8988T (cell line): Measurements from ENCODE around the gene ZNF319.
"Not testable (repeated sequence)": the region's sequence is repeated elsewhere in the genome, so short reads cannot be mapped to it uniquely, and the experiment has no call there.

ENCODE experiments used
- DNase-seq: peaks from one replicate; pipeline ENCODE4 v3.0.0; 2011

ZNF319 gene

DNA sequence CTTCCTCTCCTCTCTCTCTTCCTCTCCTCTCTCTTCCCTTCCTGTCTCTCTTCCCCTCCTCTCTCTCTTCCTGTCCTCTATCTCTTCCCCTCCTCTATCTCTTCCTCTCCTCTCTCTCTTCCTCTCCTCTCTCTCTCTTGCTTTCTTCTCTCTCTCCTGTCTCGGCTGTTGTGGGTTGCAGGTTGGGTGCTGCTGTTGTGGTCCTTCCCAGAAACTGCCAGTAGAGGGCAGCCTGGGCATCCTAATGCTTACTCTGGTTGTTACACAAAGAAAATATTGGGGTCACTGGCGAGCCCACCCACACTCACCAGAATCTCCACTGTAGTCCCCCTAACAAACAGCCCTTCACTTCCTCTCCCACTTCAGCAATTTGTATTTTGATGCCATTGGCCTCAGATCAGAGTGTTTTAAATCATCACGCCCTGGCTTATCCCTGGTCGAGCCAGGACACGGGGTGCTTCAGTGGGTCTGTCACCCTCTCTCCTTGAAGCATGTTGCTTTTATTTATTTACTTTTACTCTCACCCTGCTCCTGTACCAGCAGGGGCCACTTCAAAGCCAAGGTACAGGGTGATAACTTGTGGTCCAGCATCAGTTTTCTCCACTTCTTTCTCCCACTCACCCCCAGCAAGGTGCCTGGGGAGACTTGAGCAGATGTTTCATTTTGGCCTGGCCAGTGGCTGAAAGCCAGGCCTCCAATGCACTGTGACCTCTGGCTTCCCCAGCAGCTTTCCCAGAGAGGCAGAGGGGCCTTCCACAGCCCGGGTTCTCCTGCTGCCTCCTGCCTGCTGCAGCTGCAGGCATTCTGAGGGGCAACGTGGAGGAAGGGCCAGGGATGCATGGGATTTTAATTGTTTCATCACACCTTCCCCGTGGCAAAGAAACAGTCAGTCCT, 20.4 kb upstream of the ZNF319 start:
- peak; percentile 80 for DNase-seq

DNA sequence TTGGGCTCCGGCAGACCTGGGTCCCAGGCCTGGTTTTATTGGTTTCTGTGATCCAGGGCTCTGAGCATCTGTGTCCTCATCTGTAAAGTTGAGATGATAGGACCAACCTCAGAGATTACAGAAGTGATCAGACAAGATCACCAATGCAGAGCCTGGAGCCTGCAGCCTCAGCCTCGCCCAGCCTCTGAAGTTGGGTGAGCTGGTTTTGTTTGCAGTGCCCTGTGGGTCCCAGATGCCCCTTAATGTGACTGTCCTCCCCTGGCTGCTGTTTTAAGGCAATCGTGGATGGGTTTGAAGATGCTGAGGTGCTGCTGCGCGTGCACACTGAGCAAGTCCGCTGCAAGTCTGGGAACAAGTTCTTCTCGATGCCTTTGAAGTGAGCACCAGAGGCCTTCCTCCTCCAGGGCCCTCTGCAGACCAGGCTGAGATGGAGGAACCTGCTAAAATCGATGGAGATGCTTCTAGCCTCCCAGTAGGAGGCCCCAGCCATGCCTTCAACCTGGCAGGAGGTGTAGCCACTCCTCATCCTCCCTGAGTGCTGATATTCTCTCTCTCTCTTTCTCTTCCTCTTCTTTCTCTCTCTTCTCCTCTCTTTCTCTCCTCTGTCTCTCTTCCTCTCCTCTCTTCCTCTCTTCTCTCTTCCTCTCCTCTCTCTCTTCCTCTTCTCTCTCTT, 19.5 kb upstream of the ZNF319 start:
- no peak for DNase-seq

DNA sequence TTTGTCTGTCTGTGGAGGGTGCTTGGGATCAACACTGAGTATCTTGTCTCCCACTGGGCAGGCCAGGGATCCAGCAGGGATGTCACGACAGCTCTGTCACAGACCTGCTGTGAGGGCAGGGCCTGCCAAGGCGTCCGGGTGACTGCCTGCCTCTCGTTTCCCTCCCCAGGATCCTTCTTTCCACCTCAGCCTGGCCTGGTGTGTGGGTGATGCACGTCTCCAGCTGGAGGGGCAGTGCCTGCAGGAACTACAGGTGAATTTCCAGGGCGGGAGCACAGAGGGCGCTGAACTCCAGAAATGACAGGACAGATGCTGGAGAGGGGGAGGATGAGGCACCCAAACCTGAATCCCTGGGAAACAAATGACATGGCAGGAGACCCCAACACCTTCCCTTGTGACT, 18.3 kb upstream of the ZNF319 start:
- peak; percentile 71 for DNase-seq

DNA sequence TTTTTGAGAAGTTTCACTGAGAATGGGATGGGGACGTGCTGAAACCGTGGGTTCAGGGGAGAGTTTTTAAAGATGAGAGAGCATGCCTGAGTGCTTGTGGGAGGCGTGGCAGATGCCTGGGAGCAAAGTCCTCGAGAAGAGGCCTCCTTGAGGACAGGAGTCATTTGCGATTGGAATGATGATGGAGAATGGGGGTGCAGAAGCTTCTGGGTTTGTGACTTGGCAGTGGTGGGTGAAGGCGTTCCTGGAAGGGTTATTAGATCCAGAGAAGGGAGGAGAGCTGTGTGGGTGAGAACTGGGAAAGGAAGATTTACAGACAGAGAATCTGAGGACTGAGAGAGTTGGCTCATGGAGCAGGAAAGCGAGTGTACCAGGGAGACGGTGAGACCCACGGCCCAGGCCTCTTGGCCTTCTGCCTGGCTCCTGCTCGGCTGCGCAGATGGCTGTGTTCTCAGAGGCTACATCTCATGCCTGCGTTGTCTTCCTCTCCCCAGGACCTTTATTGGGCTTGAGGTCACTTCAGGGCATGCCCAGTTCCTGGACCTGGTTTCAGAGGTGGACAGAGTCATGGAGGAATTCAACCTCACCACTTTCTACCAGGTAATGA, 16.5 kb upstream of the ZNF319 start:
- DNase-seq, result no peak

DNA sequence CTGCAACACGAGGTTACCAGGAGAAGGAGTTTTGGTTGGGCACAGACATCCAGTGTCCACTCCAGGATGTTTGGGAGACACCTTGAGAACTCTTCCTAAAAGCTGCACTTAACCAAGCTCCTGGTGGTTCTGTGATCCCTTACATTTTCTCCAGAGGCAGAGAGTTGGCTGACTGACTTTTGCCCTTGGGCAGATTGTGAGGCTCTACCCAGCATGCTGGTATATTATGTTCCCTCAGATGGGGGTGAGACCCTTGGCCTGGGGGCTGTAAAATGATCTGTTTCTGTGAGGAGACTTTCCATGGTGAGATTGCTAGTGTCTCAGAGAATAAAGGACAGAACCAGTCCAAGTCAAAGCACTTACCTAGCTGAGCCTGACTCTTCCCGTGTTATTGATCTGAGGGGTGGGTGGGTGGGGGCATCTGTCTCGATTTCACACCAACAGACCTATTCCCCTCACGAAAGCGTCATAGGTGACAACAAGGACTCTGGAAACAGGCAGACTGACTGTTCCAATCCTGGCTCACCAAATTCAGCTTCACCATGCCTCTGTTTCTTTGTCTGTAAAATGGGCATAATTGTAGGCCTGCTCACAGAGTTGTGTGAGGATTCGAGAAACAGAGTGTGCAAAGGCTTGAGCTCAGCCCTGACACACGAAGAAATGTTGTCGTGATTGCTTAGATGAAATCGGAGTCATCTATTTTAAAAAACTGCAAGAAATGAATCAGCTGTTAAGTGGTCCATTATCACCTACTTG, 12.9 kb upstream of the ZNF319 start:
- DNase-seq, result no peak

DNA sequence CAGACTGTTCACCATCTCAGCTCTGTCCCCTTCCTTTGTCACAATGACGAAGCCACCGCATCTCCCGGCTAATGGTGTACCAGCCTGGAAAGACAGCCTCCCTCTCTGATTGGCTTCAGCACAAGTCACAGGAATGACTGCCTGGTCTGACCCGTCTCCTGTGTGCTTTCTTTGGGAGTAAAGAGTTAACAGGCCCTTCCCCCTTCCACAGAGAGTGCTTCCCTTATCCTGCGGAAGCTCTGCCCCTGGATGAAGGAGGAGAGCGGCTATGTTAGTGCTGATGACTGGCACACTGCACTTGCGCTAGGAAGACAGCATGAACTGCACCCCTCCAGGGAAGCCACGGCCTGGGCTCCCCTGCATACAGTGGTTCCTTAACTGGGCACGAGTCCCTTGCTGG, 12.0 kb upstream of the ZNF319 start:
- DNase-seq, result no peak

DNA sequence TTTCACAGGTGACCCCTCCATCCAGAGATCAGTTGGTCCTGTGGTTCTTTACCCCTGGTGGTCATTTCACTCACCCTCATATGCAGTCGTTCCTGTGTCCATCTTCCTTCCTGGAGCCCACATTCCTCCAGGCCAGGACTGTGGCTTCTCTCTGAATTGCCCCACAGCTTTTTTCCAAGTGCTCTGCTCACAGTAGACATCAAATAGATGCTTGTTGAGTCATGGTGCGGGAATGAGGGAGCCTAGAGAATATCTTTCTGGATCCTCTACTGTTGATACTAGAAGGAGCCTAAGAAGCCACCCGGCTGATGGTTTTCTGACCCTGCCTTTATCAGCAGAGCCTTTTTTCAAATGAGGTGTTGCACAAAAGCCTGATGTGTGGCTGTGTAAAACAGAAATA, 11.2 kb upstream of the ZNF319 start:
- peak; percentile 17 for DNase-seq

DNA sequence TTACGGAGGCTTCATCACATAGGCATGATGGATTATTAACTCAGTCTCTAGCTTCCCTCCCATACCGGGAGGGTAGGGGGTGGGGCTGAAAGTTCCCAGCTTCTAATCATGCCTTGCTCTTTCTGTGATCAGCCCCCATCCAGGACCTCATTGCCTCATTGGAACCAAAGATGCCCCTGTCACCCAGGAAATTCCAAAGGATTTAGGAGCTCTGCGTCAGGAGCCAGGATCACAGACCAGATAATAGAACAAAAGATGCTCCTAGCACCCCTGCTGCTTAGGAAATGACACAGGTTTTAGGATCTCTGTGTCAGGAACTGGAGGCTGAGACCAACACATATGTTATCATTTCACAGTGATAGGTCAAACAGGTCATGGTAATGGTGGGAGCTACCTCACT, 10.4 kb upstream of the ZNF319 start:
- no peak for DNase-seq

DNA sequence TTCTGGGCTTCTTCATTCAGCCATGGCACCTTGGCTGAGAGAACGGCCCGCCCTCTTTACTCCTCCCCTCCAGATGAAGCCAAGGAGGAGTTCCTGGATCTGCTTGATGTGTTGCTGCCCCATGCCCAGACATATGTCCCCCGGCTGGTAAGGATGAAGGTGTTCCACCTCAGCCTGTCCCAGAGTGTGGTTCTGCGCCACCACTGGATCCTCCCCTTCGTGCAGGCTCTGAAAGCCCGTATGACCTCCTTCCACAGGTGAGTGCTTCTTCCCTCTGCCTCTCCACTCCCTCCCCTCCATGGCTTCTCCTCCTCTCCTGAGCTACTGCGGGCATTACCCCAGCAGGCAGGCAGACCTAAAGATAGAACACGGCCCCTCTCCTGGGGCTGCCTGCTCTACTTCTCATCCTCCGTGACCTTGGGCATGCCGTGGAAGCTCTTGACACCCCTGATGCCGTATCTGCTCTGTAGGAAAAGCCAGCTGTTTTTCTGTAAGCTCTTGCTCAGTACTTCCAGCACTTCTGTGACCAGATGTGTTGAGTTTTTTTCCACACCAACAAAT, 9.5 kb upstream of the ZNF319 start:
- DNase-seq, result no peak

DNA sequence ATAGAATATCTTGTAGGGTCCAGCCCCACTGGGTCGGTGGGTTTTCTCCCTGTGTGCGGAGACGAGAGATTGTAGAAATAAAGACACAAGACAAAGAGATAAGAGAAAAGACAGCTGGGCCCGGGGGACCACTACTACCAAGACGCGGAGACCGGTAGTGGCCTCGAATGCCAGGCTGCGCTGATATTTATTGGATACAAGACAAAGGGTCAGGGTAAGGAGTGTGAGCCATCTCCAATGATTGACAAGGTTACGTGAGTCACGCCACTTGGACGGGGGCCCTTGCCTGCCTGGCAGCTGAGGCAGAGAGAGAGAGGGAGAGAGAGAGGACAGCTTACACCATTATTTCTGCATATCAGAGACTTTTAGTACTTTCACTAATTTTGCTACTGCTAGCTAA, 4.3 kb upstream of the ZNF319 start:
- not testable (repeated sequence) for DNase-seq

DNA sequence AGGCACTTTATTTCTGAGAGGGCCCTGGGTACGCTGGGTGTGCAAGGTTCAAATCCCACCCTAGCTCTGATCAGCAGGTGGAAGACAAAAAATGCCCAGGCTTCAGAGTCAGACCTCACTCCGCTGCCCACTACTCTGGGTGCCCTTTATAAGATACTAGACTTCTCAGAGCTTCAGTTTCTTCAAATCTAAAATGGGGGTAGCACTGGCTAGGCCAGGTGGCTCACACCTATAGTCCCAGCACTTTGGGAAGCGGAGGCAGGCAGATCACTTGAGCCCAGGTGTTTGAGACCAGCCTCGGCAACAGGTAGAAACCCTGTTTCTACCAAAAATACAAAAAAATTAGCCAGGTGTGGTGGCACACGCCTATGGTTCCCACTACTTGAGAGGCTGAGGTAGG, 2.5 kb upstream of the ZNF319 start:
- no peak for DNase-seq

DNA sequence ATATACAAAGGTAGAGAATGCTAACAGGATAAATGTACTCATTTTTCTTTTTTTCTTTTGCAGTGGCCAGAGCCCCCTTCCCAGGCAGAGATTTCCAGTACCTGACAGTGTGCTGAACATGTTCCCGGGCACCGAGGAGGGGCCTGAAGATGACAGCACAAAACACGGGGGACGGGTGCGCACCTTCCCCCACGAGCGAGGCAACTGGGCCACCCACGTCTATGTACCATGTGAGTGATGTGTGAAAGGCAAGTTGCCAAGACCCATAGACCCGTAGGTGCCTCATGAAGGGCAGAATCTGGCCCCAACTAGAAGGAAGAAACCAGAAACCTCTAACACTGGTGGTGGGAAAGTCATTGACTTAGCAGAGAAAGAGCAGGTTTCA, 1.9 kb upstream of the ZNF319 start:
- no peak for DNase-seq

DNA sequence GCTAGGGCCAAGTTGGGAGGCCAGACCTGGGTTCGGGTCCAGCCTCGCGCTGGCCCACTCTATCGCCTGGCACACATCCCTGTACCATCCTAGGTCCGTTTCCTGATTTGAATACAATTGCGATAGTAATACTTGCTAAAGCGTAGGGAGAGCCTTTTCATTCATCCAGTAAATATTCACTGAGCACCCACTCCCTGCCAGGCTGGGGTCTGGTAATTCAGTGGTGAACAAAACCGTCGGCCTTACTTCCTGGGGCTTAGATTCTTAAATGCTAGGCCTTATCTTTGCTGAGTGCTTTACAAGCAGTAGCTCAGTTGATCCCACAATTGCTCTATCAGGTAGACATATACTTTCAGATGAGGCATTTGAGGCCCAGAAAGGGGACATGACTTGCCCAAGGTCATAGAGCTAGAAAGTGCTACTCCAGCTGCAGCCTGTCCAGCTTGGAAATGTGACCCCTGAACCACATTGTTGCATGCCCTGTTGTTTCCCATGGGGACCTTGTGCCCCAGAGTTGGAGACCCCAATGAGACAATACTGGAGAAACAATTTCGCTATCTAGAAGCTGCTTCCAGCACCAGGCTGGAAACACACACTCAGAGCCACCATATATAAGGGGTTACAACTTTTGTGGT, 1.4 kb upstream of the ZNF319 start:
- no peak for DNase-seq

DNA sequence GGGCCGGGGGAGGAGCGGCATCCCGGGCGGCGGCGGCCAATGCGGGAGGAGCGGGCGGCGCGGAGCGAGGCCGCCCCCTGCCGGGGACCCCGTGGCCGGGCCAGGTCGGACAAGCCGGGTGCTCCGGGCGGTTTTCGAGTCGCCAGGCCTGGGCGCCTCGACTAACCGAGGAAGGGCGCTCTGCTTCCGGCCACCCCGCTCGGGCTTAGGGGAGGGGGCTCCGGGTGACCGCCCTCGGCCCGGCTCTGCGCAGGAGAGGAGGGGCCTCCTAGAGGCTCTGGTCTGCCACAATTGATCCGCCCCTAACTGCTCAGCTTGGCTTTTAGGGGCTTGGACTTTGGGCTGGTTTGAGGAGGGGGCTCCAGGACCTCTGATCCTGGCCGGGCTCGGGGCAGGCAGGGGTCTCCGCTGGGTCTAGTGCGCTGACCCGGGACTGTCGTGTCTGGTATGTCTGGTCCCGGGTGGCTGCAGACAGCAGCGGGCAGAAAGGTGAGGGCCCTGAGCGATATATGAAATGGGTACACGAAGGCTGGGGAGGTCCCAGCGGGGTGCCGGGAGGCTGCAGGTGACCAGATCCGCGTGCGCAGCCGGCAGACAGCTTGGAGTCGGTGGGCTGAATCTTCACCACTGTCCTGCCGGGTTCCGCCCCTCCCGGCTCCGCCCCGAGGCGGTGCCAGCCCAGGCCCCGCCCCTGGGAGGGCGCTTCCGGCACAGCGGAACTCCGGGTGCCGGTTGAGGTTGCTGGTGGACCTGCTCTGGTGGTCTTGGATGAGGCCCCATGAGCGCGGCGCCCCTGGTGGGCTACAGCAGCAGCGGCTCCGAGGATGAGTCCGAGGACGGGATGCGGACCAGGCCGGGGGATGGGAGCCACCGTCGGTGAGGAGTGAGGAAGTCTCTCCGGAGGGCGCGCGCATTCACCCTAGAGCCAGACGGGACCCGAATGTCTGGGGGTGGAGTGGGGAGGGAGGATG, 519 bp upstream of the ZNF319 start, which contains the start of gene USB1:
Gene USB1, plus strand, starts transcription at position 702 of the 971 bp plus-strand sequence. Its CDS starts 77 bp downstream, at position 779.
- peak; percentile 100 for DNase-seq

DNA sequence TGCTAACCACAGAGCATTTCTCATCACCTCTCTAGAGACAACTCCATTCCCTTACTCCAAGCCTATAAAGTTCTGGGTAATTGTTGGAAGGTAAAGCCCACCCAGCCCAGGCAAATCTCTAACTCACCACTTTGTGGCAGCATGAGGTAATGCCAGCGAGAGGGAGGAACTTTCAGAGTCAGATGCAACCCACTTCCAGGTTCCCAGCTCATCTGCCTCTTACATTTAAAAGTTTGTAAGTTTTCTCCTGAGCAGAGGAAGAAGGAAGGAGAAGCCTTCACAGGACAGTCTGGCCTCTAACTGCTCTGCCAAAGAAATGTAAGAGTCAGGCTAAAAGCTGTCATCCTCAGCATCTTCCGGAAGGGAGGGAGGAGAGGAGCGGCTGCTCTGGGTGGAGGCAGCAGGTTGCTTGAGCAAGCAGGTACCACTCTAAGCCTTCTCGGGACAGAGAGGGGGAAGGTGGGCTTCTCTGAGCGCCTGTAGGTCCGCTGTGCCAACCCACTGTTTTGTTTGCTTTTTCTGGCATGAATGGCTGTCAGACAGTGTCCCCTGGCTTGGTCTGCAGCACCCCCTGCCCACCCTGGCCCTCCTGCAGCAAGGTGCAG, 1.0 kb downstream of the ZNF319 start:
- DNase-seq, result peak; percentile 73

DNA sequence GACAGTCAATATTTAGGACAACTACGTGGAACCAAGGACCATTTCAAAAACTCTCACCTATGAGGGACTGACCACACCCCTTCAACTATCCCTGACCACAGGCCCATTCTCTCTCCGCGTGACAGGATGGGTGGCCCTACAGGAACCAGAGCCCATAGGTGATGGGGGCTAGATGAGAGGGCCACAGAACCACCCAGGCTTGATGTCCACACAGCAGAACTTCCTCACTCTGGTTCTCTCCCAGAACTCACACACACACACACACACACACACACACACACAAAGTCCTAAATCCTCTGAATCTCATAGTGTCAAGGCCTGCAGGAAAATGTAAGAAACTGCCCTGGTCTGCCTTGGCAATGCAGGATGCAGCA, 1.5 kb downstream of the ZNF319 start:
- peak; percentile 35 for DNase-seq

DNA sequence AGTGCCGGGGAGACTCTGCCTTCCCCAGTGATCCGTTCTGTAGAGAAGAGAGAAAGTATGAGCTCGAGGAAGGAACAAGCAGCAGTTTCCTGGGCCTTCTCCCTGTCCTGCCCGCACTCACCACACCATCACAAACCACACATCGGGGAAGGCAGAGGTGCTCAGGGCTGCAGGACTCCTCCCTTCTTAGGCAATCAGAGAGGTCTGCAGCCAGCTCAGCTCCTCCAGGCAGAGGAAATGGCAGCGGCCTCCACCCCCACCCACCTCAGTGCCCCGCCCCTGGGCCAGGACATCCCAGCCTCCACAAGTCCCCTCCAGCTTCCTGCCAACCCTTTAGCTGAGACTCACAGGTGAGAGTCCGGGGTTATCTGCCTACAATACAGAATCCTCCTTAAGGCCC, 2.0 kb downstream of the ZNF319 start:
- DNase-seq, result peak; percentile 75

DNA sequence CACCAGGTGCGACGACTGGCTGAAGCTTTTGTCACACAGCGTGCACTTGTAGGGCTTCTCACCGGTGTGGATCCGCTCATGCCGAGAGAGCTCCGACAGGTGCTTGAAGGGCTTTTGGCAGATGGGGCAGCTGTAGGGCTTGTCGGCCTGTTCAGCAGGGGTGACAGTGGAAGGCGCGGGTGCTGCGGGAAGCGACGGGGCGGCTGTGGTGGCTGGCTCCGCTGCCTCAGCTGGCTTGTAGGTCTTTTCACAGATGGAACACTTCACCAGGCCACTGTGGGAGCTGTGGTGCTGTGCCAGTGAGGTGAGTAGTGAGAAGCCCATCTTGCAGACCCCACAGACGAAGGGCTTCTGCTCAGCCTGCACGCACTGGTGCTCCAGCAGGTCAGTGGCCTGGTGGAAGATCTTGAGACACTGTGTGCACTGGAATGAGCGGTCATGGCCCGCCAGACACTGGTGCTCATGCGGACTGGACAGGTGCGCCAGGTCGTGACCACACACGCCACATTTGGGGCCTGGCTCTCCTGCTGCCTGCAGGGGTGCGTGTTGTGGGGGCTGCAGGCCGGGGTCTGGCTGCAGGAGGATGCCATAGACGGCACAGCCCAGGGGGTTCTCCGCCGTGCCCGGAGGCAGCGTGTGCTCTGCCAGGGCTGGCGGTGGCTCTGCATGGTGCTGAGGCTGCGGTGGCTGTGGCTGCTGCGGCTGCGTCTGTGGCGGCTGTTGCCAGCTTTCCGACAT, 2.8 kb downstream of the ZNF319 start:
- DNase-seq, result no peak

DNA sequence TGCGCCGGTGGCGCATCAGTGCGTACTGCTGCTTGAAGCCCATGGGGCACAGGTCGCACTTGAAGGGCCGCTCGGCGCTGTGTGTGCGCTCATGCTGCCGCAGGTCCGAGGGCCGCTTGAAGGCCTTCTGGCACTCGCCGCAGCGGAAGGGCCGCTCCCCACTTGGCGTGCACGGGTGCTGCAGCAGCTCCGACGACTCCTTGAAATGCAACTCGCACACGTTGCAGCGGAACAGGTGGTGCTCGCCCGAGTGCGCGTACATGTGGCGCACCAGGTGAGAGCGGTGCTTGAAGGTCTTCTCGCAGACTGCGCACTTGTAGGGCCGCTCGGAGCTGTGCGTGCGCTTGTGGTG, 3.3 kb downstream of the ZNF319 start:
- DNase-seq, result no peak
